Pancreas (tissue), 10 donors: ENCODE measurements around the gene KASH5. TPM values are rescaled to one million over a fixed set of nuclear protein-coding genes. Genes with fewer than 3 reads are reported as not detected.

Experiments
- ATAC-seq, 4 donors: fragments of 200-7000 bp; cut with Tn5 transposase; one replicate each; pipeline versions ENCODE4 v1.8.0 to v1.9.1; 2020; ENCODE audit warnings: mild to moderate bottlenecking in 4 of 4, moderate library complexity in 4 of 4
- DNase-seq, 6 donors: peaks; one replicate each; pipeline ENCODE4 v3.0.0-alpha.2; 2020
- FAIRE-seq: peaks from 2 replicates; lab custom pipeline; 2012; peaks lifted over from hg19 to GRCh38; lab: Jason Lieb, UNC
- H3K27ac ChIP-seq, 4 donors: fragments of 200-600 bp; sonication (generic); 1 replicate in 3 of 4; 2 replicates in 1 of 4; pipeline versions ENCODE4 v1.5.0 to v1.8.0; 2020
- H3K27me3 ChIP-seq, 4 donors: fragments of 200-600 bp; one replicate each; pipeline ENCODE4 v1.8.0; 2021
- H3K36me3 ChIP-seq, 3 donors: fragments of 200-600 bp; sonication (generic) in 1 of 3; one replicate each; pipeline versions ENCODE4 v1.5.0 to v1.8.0; 2020 to 2021
- H3K4me1 ChIP-seq, 3 donors: fragments of 200-600 bp; one replicate each; pipeline ENCODE4 v1.8.0; 2021
- H3K4me3 ChIP-seq, 4 donors: fragments of 200-600 bp; sonication (generic) in 2 of 4; one replicate each; pipeline versions ENCODE4 v1.5.0 to v1.8.0; 2020 to 2021
- H3K9me3 ChIP-seq, 4 donors: fragments of 200-600 bp; one replicate each; pipeline ENCODE4 v1.8.0; 2021
- WGBS, 2 donors: extraction: QIAGEN DNeasy Blood & Tissue Kit; methylation state at CpG; one replicate each; pipeline ENCODE4 v1.1.7; 2013; 5-methylcytosine and 5-hydroxymethylcytosine counted together
- intact Hi-C, 3 donors: fragments of 100-400 bp; cut with DNase I; formaldehyde crosslinking; loops; one replicate each; pipeline versions ENCODE4 v1.11.1 to v1.14.2; 2022
- polyA plus RNA-seq, 2 donors: library from polyadenylated mRNA; stranded (reverse); fragments of 200-250 nt; gene quantifications; one replicate each; pipeline ENCODE4 v1.2.3, GENCODE V29; 2013
- total RNA-seq, 6 donors: library from RNA; stranded (reverse); fragmentation: NEBNext Ultra II Directional in 4 of 6; extraction: Animal tissue kit (Norgen Biotek cat#: 25700) in 4 of 6; gene quantifications; one replicate each; pipeline versions ENCODE4 v1.2.1 to v1.2.4, GENCODE V29; 2021 to 2023
- TF ChIP-seq, protein P1 (sequence below), 4 donors: fragments of 200-600 bp; sonication (generic) in 3 of 4; IDR thresholded peaks; one replicate each; pipeline versions ENCODE4 v1.5.0 to v1.8.0; 2021; ENCODE audit warnings: antibody characterized with exemption in 4 of 4
- donor health status: healthy with polysubstance abuse.
- donor health status: DM: no; HTN: no; CAD: no; lungs with moderate emphysema.
- donor health status: DM: no; HTN: no; CAD: no.
- donor health status: control.
- donor health status: control.
- donor health status: Bipolar disorder and iron deficiency.
- donor health status: DM: yes; HTN: yes; CAD: no.
- donor health status: DM: no; HTN: no; CAD: no.
- donor health status: DM: no; HTN: no; CAD: no.
- donor health status: DM: yes; HTN: yes; CAD: no.

KASH5 gene
- total and polyA plus RNA-seq, 8 donors: 1.2 to 3.3 (median 2.2) TPM

DNA sequence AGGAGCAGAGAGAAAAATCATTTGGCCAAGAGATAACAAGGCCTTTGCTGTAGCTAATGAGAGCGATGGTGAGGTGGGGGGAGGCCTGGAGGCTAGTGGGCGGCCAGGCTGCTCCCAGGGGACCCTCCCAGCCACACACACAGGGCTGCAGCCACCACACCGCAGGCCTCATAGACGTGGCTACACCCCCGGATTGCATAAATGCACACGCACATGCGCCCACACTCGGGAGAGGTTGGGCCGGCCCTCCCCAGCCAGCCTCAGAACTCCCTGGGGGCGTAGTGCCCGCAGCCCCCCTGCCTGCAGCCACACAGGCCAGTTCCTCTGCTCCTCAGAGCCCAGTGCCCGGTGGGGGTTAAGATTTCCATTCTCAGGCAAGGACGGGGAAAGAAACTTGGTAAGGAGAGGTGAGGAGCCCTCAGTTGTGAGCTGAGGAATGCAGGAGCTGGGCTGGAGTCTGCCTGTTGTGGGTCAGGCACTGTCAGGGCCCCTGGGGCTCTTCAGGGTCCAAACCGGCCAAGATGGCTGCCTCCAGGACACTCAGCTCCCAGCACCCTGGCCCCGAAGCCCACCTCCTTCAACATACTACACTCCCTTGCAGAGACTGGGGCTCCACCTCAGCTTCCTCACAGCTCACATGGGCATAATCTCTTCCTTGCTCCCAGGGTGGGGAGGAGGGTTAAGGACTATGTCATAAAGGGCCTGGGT lies 27.2 kb downstream of the KASH5 start:
- Histone ChIP-seq H3K9me3 (no peaks in the 10 kb centered on the region), H3K4me1 (no peaks in the 10 kb centered on the region), H3K27ac (no peak overlapping the region), H3K4me3 (no peak overlapping the region), H3K36me3 (no peaks in the 10 kb centered on the region), H3K27me3 (no peaks in the 10 kb centered on the region)
- ATAC-seq: no peak
- DNase-seq: no peak
- 63 to 79% methylated on average over 14 to 15 of the region's 15 CpGs for WGBS, 2 donors
- TF ChIP-seq, protein P1, sequence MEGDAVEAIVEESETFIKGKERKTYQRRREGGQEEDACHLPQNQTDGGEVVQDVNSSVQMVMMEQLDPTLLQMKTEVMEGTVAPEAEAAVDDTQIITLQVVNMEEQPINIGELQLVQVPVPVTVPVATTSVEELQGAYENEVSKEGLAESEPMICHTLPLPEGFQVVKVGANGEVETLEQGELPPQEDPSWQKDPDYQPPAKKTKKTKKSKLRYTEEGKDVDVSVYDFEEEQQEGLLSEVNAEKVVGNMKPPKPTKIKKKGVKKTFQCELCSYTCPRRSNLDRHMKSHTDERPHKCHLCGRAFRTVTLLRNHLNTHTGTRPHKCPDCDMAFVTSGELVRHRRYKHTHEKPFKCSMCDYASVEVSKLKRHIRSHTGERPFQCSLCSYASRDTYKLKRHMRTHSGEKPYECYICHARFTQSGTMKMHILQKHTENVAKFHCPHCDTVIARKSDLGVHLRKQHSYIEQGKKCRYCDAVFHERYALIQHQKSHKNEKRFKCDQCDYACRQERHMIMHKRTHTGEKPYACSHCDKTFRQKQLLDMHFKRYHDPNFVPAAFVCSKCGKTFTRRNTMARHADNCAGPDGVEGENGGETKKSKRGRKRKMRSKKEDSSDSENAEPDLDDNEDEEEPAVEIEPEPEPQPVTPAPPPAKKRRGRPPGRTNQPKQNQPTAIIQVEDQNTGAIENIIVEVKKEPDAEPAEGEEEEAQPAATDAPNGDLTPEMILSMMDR (IDR thresholded peaks at IDR 0.05): no peak
- intact Hi-C loops: no loop called here
- FAIRE-seq: no peak

GRCh38 chr19:49415810-49416200 lies 27.8 kb downstream of the KASH5 start:
- TF ChIP-seq, protein P1 (IDR thresholded peaks at IDR 0.05): no peak
- H3K36me3 ChIP-seq: no peaks in the 10 kb centered on the region
- no peaks in the 10 kb centered on the region for H3K4me1 ChIP-seq
- 92 to 93% methylated on average over 2 of the region's 2 CpGs for WGBS, 2 donors
- intact Hi-C loops: no loop called here
- ATAC-seq (no peak), FAIRE-seq (no peak), DNase-seq (no peak)
- H3K9me3 ChIP-seq: no peaks in the 10 kb centered on the region
- no peak overlapping the region for H3K4me3 ChIP-seq
- no peaks in the 10 kb centered on the region for H3K27me3 ChIP-seq
- H3K27ac ChIP-seq: no peak overlapping the region

- TF ChIP-seq, protein P1 (IDR thresholded peaks at IDR 0.05): no peak
- H3K4me3 ChIP-seq: no peak overlapping the region
- DNase-seq (no peak), ATAC-seq (no peak), FAIRE-seq (no peak)
- 59 to 62% methylated on average over 7 of the region's 7 CpGs for WGBS, 2 donors
- H3K27ac ChIP-seq: no peak overlapping the region
- H3K36me3 ChIP-seq: no peaks in the 10 kb centered on the region
- no peaks in the 10 kb centered on the region for H3K9me3 ChIP-seq
- intact Hi-C loops: no loop called here
- peaks cover 0 to 7% (median under 1%) of the 10 kb centered on the region in 4 donors for H3K27me3 ChIP-seq
- no peaks in the 10 kb centered on the region for H3K4me1 ChIP-seq
Observed at GRCh38 chr19:49417088-49417487, 29.0 kb downstream of the KASH5 start.

DNA sequence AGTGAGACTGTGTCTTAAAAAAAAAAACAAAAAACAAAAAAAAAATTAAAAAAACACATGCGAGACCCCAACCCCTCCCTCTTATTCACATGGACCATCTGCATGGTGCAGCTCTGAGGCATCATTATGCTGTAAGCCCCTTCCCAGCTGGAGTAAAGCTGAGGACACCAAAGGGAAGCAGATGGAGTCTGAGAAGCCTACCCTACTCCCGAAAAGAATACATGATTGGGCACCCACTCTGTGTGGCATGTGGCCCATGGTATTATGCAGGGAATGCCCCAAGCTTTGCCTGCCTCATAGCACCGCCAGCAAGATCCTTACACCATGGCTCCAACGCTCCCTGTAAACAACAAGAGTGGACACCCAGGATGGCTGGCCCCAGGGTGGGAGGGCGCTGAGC lies 30.5 kb downstream of the KASH5 start:
- ATAC-seq: no peak
- intact Hi-C loops: no loop called here
- Histone ChIP-seq H3K4me1 (no peaks in the 10 kb centered on the region), H3K27me3 (peaks cover 0 to 15% (median 8%) of the 10 kb centered on the region in 4 donors), H3K36me3 (no peaks in the 10 kb centered on the region), H3K4me3 (no peak overlapping the region), H3K27ac (no peak overlapping the region), H3K9me3 (no peaks in the 10 kb centered on the region)
- no peak for FAIRE-seq
- 57 to 68% methylated on average over 5 of the region's 5 CpGs for WGBS, 2 donors
- no peak for DNase-seq
- TF ChIP-seq, protein P1 (IDR thresholded peaks at IDR 0.05): no peak

DNA sequence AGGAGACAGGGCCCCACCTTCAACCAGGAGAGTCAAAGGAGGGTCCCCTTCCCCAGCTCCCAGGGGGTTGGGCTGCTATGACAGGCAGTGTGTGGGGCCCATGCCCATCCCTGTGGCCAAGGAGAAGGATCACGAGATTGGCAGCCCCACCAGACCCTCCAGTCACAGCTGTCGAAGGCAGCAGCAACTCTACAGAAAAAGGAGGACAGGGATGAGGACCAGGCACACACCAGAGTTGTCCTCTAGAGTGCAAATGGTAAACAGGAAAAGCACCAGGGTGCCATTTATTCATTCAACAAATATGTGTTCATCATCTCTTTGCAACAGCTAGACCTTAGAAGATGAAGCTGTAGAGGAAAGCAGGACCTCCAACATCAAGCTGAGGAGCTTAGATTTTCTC lies 31.1 kb downstream of the KASH5 start:
- H3K9me3 ChIP-seq: no peaks in the 10 kb centered on the region
- ATAC-seq: no peak
- no peak for FAIRE-seq
- no peak overlapping the region for H3K27ac ChIP-seq
- intact Hi-C loops: no loop called here
- no peak overlapping the region for H3K4me3 ChIP-seq
- WGBS, 2 donors: 39 to 48% methylated on average over 2 of the region's 2 CpGs
- H3K27me3 ChIP-seq: peaks cover 0 to 21% (median 11%) of the 10 kb centered on the region in 4 donors
- no peak for DNase-seq
- TF ChIP-seq, protein P1 (IDR thresholded peaks at IDR 0.05): no peak
- H3K36me3 ChIP-seq: no peaks in the 10 kb centered on the region
- no peaks in the 10 kb centered on the region for H3K4me1 ChIP-seq
